ENCODE measurements around the gene IL17B. TPM values are rescaled to one million over a fixed set of nuclear protein-coding genes. Genes with fewer than 3 reads are reported as not detected.

The IL17B gene
- total RNA-seq, 1 donor from 2014 or later: not detected

- H3K4me1 Mint-ChIP-seq: peaks cover 6% of the 10 kb centered on the region
- peaks cover 3% of the 10 kb centered on the region for H3K36me3 Mint-ChIP-seq (ENCODE audit: low read depth)
- DNase-seq (ENCODE audit: low read depth, low spot score): no peak
- no peak for TF ChIP-seq CTCF (conservative IDR thresholded peaks at IDR 0.05)
- H3K27me3 Mint-ChIP-seq (ENCODE audit: low read depth): no peaks in the 10 kb centered on the region
- H3K27ac Mint-ChIP-seq (ENCODE audit: unreplicated experiment): no peak overlapping the region
- no peak overlapping the region for H3K4me3 Mint-ChIP-seq
- H3K9me3 Mint-ChIP-seq: no peaks in the 10 kb centered on the region
Observed at GRCh38 chr5:149372076-149372795, 6.9 kb downstream of the IL17B start.

DNA sequence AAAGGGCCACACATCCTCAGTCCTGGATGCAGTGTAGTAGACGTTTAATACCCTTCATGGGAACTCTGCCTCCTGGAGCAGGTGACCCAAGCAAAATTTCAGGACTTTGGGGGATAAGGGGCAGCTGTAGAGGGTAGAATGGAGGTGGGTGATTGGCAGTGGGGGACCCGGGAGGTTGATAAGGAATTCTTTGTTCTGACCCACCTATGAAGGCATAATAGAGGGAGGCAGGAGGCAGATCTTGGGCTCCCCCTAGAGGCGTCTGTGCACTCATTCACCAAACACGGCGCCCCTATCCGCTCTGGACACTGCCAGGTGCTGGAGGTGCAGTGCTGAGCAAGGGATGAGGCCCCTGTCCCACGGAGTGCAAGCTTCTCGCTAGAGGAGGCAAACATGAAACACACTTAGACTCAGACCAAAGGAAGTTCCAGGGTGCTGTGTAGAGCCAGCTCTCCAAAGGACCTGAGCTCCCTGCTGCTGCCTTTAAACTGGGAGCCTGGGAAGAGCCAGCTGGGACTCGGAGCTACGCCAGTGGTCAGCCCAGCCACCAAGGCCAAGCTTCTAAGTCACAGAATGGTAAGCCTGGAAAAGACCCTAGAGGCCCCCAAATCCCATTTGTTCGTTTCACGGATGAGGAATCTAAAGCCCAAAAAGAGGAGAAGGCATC, 7.7 kb downstream of the IL17B start:
- H3K36me3 Mint-ChIP-seq (ENCODE audit: low read depth): peaks cover 3% of the 10 kb centered on the region
- no peaks in the 10 kb centered on the region for H3K9me3 Mint-ChIP-seq
- no peak overlapping the region for H3K27ac Mint-ChIP-seq (ENCODE audit: unreplicated experiment)
- no peak overlapping the region for H3K4me3 Mint-ChIP-seq
- peak; percentile 49 for DNase-seq (ENCODE audit: low read depth, low spot score)
- peak; percentile 75 for TF ChIP-seq CTCF (conservative IDR thresholded peaks at IDR 0.05)
- H3K27me3 Mint-ChIP-seq (ENCODE audit: low read depth): no peaks in the 10 kb centered on the region
- peaks cover 7% of the 10 kb centered on the region for H3K4me1 Mint-ChIP-seq

GRCh38 chr5:149370878-149371277, 8.2 kb downstream of the IL17B start:
- H3K27me3 Mint-ChIP-seq (ENCODE audit: low read depth): no peaks in the 10 kb centered on the region
- no peak for DNase-seq (ENCODE audit: low read depth, low spot score)
- no peak overlapping the region for H3K4me3 Mint-ChIP-seq
- no peak for TF ChIP-seq CTCF (conservative IDR thresholded peaks at IDR 0.05)
- H3K27ac Mint-ChIP-seq (ENCODE audit: unreplicated experiment): no peak overlapping the region
- peaks cover 3% of the 10 kb centered on the region for H3K36me3 Mint-ChIP-seq (ENCODE audit: low read depth)
- peaks cover 7% of the 10 kb centered on the region for H3K4me1 Mint-ChIP-seq
- H3K9me3 Mint-ChIP-seq: no peaks in the 10 kb centered on the region

- peaks cover 16% of the 10 kb centered on the region for H3K4me1 Mint-ChIP-seq
- peaks cover 3% of the 10 kb centered on the region for H3K36me3 Mint-ChIP-seq (ENCODE audit: low read depth)
- peak overlapping the region; percentile 35 for H3K27ac Mint-ChIP-seq (ENCODE audit: unreplicated experiment)
- DNase-seq (ENCODE audit: low read depth, low spot score): no peak
- H3K9me3 Mint-ChIP-seq: no peaks in the 10 kb centered on the region
- no peak for TF ChIP-seq CTCF (conservative IDR thresholded peaks at IDR 0.05)
- H3K27me3 Mint-ChIP-seq (ENCODE audit: low read depth): no peaks in the 10 kb centered on the region
- H3K4me3 Mint-ChIP-seq: no peak overlapping the region
Observed at GRCh38 chr5:149367972-149368645, 11.0 kb downstream of the IL17B start.

DNA sequence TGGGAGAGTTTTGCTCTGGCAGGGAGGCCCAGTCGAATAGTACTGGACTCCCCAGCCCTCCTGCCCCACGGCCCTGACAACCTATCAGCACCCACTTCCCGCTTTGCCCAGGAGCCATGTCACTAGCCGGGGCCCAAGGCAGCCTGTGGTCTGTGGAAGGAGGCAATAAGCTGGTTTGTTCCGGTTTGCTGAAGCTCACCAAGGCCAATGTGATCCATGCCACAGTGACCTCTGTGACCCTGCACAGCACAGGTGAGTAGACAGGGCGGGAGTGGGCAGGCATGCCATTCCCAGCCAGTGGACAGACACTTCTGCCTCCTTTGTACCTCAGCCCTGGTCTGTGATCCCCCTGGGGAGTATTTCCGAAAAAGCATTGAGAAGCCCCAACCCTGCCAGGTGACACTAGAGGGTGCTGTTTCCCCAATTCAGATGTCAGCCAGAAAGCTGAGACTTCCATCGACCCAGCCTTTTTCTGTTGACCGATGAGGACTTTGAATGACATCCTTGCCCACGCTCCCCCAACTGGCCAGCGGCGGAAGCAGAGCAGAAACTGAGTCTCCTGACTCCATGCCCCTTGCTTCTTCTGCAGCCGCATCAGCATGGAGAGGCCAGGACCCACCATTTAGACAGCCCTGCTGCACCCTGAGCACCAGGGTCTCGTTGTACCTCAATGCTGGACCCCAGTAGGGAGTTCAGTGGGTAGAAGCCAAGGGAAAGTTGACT, 11.7 kb downstream of the IL17B start:
- Mint-ChIP-seq H3K9me3 (no peaks in the 10 kb centered on the region), H3K27me3 (ENCODE audit: low read depth) (no peaks in the 10 kb centered on the region), H3K4me1 (peaks cover 21% of the 10 kb centered on the region), H3K36me3 (ENCODE audit: low read depth) (peaks cover 3% of the 10 kb centered on the region), H3K4me3 (no peak overlapping the region), H3K27ac (ENCODE audit: unreplicated experiment) (no peak overlapping the region)
- peak; percentile 87 for TF ChIP-seq CTCF (conservative IDR thresholded peaks at IDR 0.05)
- DNase-seq (ENCODE audit: low read depth, low spot score): peak; percentile 77

All from neural crest cell (in vitro differentiated cells).